HuH-7.5 (cell line): ENCODE data around the gene DUSP9.

Source experiments
- DNase-seq: peaks from one replicate; pipeline ENCODE4 v3.0.0; 2011; ENCODE audit warnings: low spot score

The DUSP9 gene

GRCh38 chrX:153649178-153649914, 2.3 kb downstream of the DUSP9 start:
- DNase-seq = peak; percentile 76

GRCh38 chrX:153649915-153650782, 3.1 kb downstream of the DUSP9 start:
- DNase-seq = no peak

- DNase-seq = no peak
Measured at GRCh38 chrX:153650959-153651358, 4.0 kb downstream of the DUSP9 start.

- no peak for DNase-seq
Measured at GRCh38 chrX:153651540-153652079, 4.6 kb downstream of the DUSP9 start.

- DNase-seq = no peak
Measured at GRCh38 chrX:153653556-153653955, 6.6 kb downstream of the DUSP9 start.

- no peak for DNase-seq
Measured at GRCh38 chrX:153657161-153657560, 10.2 kb downstream of the DUSP9 start.

GRCh38 chrX:153659268-153659667, 12.3 kb downstream of the DUSP9 start:
- no peak for DNase-seq

GRCh38 chrX:153662266-153662665, 15.3 kb downstream of the DUSP9 start:
- DNase-seq = no peak

GRCh38 chrX:153665726-153666306, 18.8 kb downstream of the DUSP9 start:
- no peak for DNase-seq

GRCh38 chrX:153667281-153667955, 20.4 kb downstream of the DUSP9 start:
- DNase-seq = no peak

GRCh38 chrX:153667956-153668396, 21.0 kb downstream of the DUSP9 start:
- peak; percentile 75 for DNase-seq

GRCh38 chrX:153668423-153669173, 21.6 kb downstream of the DUSP9 start:
- DNase-seq = no peak

GRCh38 chrX:153669174-153669890, 22.3 kb downstream of the DUSP9 start:
- DNase-seq = peak; percentile 67

- DNase-seq = no peak
Measured at GRCh38 chrX:153669901-153670731, 23.1 kb downstream of the DUSP9 start.

GRCh38 chrX:153670748-153671588, 24.0 kb downstream of the DUSP9 start:
- DNase-seq = no peak

- no peak for DNase-seq
Measured at GRCh38 chrX:153671589-153672530, 24.9 kb downstream of the DUSP9 start.
